H1 (cell line): ENCODE results near the gene AGAP3. TPM values are rescaled to one million over a fixed set of nuclear protein-coding genes. Genes with fewer than 3 reads are reported as not detected.

Experiments used
- CTCF ChIA-PET: fragments of 300-600 bp; sonication (Branson Sonifier 250); formaldehyde crosslinking; loops from one replicate; lab custom pipeline; 2021; ENCODE audit not compliant: partially characterized antibody; lab: Charles Lee
- POLR2A ChIA-PET: fragments of 300-600 bp; sonication (Branson Sonifier 250); formaldehyde crosslinking; loops from one replicate; lab custom pipeline; 2021; ENCODE audit warnings: inconsistent platforms; ENCODE audit not compliant: partially characterized antibody; lab: Charles Lee
- DNase-seq, 2 experiments: peaks; one replicate each; pipeline versions ENCODE4 v3.0.0 to v3.0.0-alpha.2; 2010 to 2022; ENCODE audit warnings: low spot score in 2 of 2, low read depth in 1 of 2, mixed read lengths in 1 of 2
- FAIRE-seq: peaks from 2 replicates; lab custom pipeline; 2011; peaks lifted over from hg19 to GRCh38; lab: Jason Lieb, UNC
- H2AFZ ChIP-seq: 2 replicates; pipeline ENCODE4 v1.8.1; 2012; ENCODE audit warnings: low read length, inconsistent platforms
- H2AK5ac ChIP-seq: 2 replicates; pipeline ENCODE4 v1.6.1; 2013; ENCODE audit warnings: low read depth, low read length
- H2BK120ac ChIP-seq: replicated peaks from 2 replicates; pipeline ENCODE3; 2013; ENCODE audit warnings: low read depth, low read length, inconsistent platforms
- H2BK12ac ChIP-seq: 2 replicates; pipeline ENCODE4 v1.6.1; 2013; ENCODE audit warnings: low read depth, low read length
- H2BK15ac ChIP-seq: 2 replicates; pipeline ENCODE4 v1.6.1; 2013; ENCODE audit warnings: low read length
- H2BK20ac ChIP-seq: 2 replicates; pipeline ENCODE4 v1.6.1; 2013; ENCODE audit warnings: low read length
- H2BK5ac ChIP-seq: 2 replicates; pipeline ENCODE4 v1.6.1; 2013; ENCODE audit warnings: low read depth, low read length
- H3K14ac ChIP-seq: 2 replicates; pipeline ENCODE4 v1.6.1; 2013; ENCODE audit warnings: inconsistent platforms; ENCODE audit not compliant: insufficient read length
- H3K18ac ChIP-seq: 2 replicates; pipeline ENCODE4 v1.6.1; 2013; ENCODE audit warnings: low read length; ENCODE audit errors: extremely low read depth
- H3K23ac ChIP-seq: 2 replicates; pipeline ENCODE4 v1.6.1; 2013; ENCODE audit warnings: inconsistent platforms; ENCODE audit not compliant: insufficient read length
- H3K23me2 ChIP-seq: 2 replicates; pipeline ENCODE4 v1.6.1; 2013; ENCODE audit warnings: low read depth, low read length
- H3K27ac ChIP-seq: 2 replicates; pipeline ENCODE4 v1.6.1; 2011; ENCODE audit warnings: low read depth, low read length, inconsistent platforms
- H3K27me3 ChIP-seq, 4 experiments: replicated peaks in 1 of 4; 1 replicate in 1 of 4; 2 replicates in 3 of 4; pipeline versions ENCODE4 v1.6.1 to v1.8.1; 2011 to 2013; ENCODE audit warnings: low read length in 3 of 4, mild to moderate bottlenecking in 3 of 4, inconsistent platforms in 2 of 4, mixed read lengths in 2 of 4, moderate library complexity in 1 of 4; ENCODE audit not compliant: control insufficient read depth in 3 of 4, insufficient read depth in 3 of 4; ENCODE audit errors: extremely low read depth in 1 of 4
- H3K36me3 ChIP-seq, 4 experiments: 2 replicates each; pipeline versions ENCODE4 v1.6.1 to v1.8.1; 2011 to 2013; ENCODE audit warnings: mild to moderate bottlenecking in 4 of 4, low read length in 3 of 4, moderate library complexity in 2 of 4, control low read depth in 1 of 4, inconsistent platforms in 1 of 4; ENCODE audit not compliant: insufficient read depth in 4 of 4, control insufficient read depth in 2 of 4
- H3K4ac ChIP-seq: replicated peaks from 2 replicates; pipeline ENCODE3; 2013; ENCODE audit warnings: low read length, low read depth, mixed read lengths, inconsistent platforms; ENCODE audit not compliant: insufficient read length
- H3K4me1 ChIP-seq, 4 experiments: replicated peaks in 1 of 4; 1 replicate in 1 of 4; 2 replicates in 3 of 4; pipeline versions ENCODE4 v1.6.1 to v1.8.1; 2011 to 2013; ENCODE audit warnings: low read length in 3 of 4, inconsistent platforms in 2 of 4, mixed read lengths in 1 of 4; ENCODE audit not compliant: insufficient read depth in 4 of 4, control insufficient read depth in 3 of 4
- H3K4me2 ChIP-seq, 2 experiments: 2 replicates each; pipeline versions ENCODE4 v1.6.1 to v1.8.1; 2011 to 2013; ENCODE audit warnings: low read depth in 2 of 2, low read length in 2 of 2, control low read depth in 1 of 2, inconsistent platforms in 1 of 2, mild to moderate bottlenecking in 1 of 2; ENCODE audit not compliant: insufficient read depth in 1 of 2
- H3K4me3 ChIP-seq, 4 experiments: fragments of 200-600, 300-600 bp in 1 of 4; sonication (generic), shearing (Covaris generic), sonication (Bioruptor Twin) in 1 of 4; 2 replicates each; pipeline versions ENCODE4 v1.5.1 to v1.8.1; 2011 to 2016; ENCODE audit warnings: low read length in 4 of 4, low read depth in 3 of 4, control low read depth in 2 of 4, inconsistent platforms in 2 of 4, mild to moderate bottlenecking in 2 of 4, mixed read lengths in 1 of 4, moderate library complexity in 1 of 4; ENCODE audit not compliant: insufficient read depth in 2 of 4; ENCODE audit errors: extremely low read depth in 1 of 4
- H3K56ac ChIP-seq: replicated peaks from 2 replicates; pipeline ENCODE3; 2013; ENCODE audit warnings: low read depth, mild to moderate bottlenecking, mixed read lengths, low read length, inconsistent platforms; ENCODE audit not compliant: insufficient read length
- H3K79me1 ChIP-seq: 2 replicates; pipeline ENCODE4 v1.6.1; 2013; ENCODE audit warnings: low read depth, low read length, control low read depth
- H3K79me2 ChIP-seq, 2 experiments: 2 replicates each; pipeline versions ENCODE4 v1.6.1 to v1.8.1; 2012 to 2013; ENCODE audit warnings: low read length in 2 of 2, mild to moderate bottlenecking in 2 of 2, inconsistent platforms in 1 of 2; ENCODE audit not compliant: insufficient read depth in 2 of 2, control insufficient read depth in 1 of 2
- H3K9ac ChIP-seq, 4 experiments: replicated peaks in 1 of 4; 1 replicate in 1 of 4; 2 replicates in 3 of 4; pipeline versions ENCODE4 v1.6.1 to v1.8.1; 2011 to 2013; ENCODE audit warnings: low read depth in 3 of 4, low read length in 3 of 4, control low read depth in 2 of 4, mild to moderate bottlenecking in 2 of 4, moderate library complexity in 2 of 4, inconsistent platforms in 1 of 4; ENCODE audit errors: extremely low read depth in 1 of 4
- H3K9me3 ChIP-seq, 2 experiments: 2 replicates each; pipeline versions ENCODE4 v1.6.1 to v1.8.1; 2012 to 2013; ENCODE audit warnings: mild to moderate bottlenecking in 2 of 2, moderate library complexity in 2 of 2, control low read depth in 1 of 2, inconsistent platforms in 1 of 2, low read depth in 1 of 2, low read length in 1 of 2, mixed read lengths in 1 of 2; ENCODE audit not compliant: insufficient read depth in 2 of 2
- H4K20me1 ChIP-seq, 2 experiments: replicated peaks in 1 of 2; 2 replicates each; pipeline versions ENCODE3 to v1.8.1; 2011 to 2013; ENCODE audit warnings: inconsistent platforms in 2 of 2, low read length in 2 of 2, mild to moderate bottlenecking in 1 of 2; ENCODE audit not compliant: insufficient read depth in 2 of 2, control insufficient read depth in 1 of 2
- H4K5ac ChIP-seq: 2 replicates; pipeline ENCODE4 v1.6.1; 2013; ENCODE audit warnings: low read length, low read depth, mixed read lengths, inconsistent platforms; ENCODE audit not compliant: insufficient read length
- H4K8ac ChIP-seq: 2 replicates; pipeline ENCODE4 v1.8.0; 2013; ENCODE audit warnings: mild to moderate bottlenecking, moderate library complexity, low read length, inconsistent platforms; ENCODE audit not compliant: insufficient read depth; ENCODE audit errors: extremely low read depth
- H4K91ac ChIP-seq: replicated peaks from 2 replicates; pipeline ENCODE3; 2013; ENCODE audit warnings: low read length, mixed read lengths, inconsistent platforms; ENCODE audit not compliant: insufficient read length
- ASH2L ChIP-seq: fragments of 200-600, 300-600 bp; sonication (generic); IDR thresholded peaks from one replicate; pipeline ENCODE4 v1.7.1; 2017; ENCODE audit warnings: low read length
- BCL11A ChIP-seq, 2 experiments: IDR thresholded peaks; one replicate each; pipeline ENCODE4 v1.6.1; 2011; ENCODE audit warnings: low read depth in 2 of 2, low read length in 2 of 2, mild to moderate bottlenecking in 2 of 2
- CEBPB ChIP-seq: IDR thresholded peaks from 2 replicates; pipeline ENCODE4 v1.6.1; 2012; ENCODE audit warnings: low read depth, low read length
- CTCF ChIP-seq, 3 experiments: IDR thresholded peaks; 1 replicate in 2 of 3; 2 replicates in 1 of 3; pipeline versions ENCODE4 v1.5.1 to v1.6.1; 2011; ENCODE audit warnings: low read length in 3 of 3, mild to moderate bottlenecking in 3 of 3, inconsistent platforms in 2 of 3, low read depth in 1 of 3, moderate library complexity in 1 of 3; ENCODE audit not compliant: insufficient read depth in 1 of 3; ENCODE audit errors: control extremely low read depth in 1 of 3
- HDAC6 ChIP-seq: IDR thresholded peaks from one replicate; pipeline ENCODE4 v1.7.1; 2012; ENCODE audit warnings: low read depth, mild to moderate bottlenecking, inconsistent platforms, low read length, moderate library complexity
- POLR2AphosphoS5 ChIP-seq: IDR thresholded peaks from 2 replicates; pipeline ENCODE4 v1.6.1; 2011; ENCODE audit warnings: low read depth, low read length
- SAP30 ChIP-seq: fragments of 300-600 bp; sonication (generic); IDR thresholded peaks from 2 replicates; pipeline ENCODE4 v1.7.1; 2012; ENCODE audit warnings: low read length, moderate library complexity, mild to moderate bottlenecking, inconsistent platforms; ENCODE audit not compliant: insufficient read depth, insufficient replicate concordance
- SP1 ChIP-seq: IDR thresholded peaks from 2 replicates; pipeline ENCODE4 v1.6.1; 2011; ENCODE audit warnings: low read depth, low read length
- SP2 ChIP-seq: IDR thresholded peaks from 2 replicates; pipeline ENCODE4 v1.6.1; 2012; ENCODE audit warnings: mild to moderate bottlenecking, low read length, inconsistent platforms
- YY1 ChIP-seq: IDR thresholded peaks from 2 replicates; pipeline ENCODE4 v1.6.1; 2011; ENCODE audit warnings: low read depth, mild to moderate bottlenecking, low read length
- WGBS, 2 experiments: shearing (Covaris generic) in 1 of 2; methylation state at CpG; one replicate each; pipeline versions ENCODE4 v1.1.6 to v1.1.7; 2013 to 2015; ENCODE audit warnings: low lambda C conversion rate in 2 of 2, mixed read lengths in 2 of 2, inconsistent platforms in 1 of 2, low coverage in 1 of 2, missing lambda C conversion rate in 1 of 2; ENCODE audit not compliant: insufficient replicate concordance in 2 of 2, insufficient coverage in 1 of 2, insufficient read length in 1 of 2; ENCODE audit errors: extremely low coverage in 1 of 2, missing lambda C conversion rate in 1 of 2; 5-methylcytosine and 5-hydroxymethylcytosine counted together
- polyA plus RNA-seq, 7 experiments: library from polyadenylated mRNA; depleted of rRNA in 3 of 7; stranded (reverse) in 5 of 7; unstranded in 2 of 7; fragments of >200 nt in 5 of 7; fragments of 200-250 nt in 2 of 7; gene quantifications; 1 replicate in 5 of 7; 2 replicates in 1 of 7; 4 replicates in 1 of 7; pipeline versions ENCODE4 v1.2.1 to v1.2.3, GENCODE V29; 2011 to 2013; ENCODE audit warnings: missing spikeins in 2 of 7, mixed read lengths in 2 of 7
- total RNA-seq: library from RNA; stranded (reverse); fragmentation: NEBNext Ultra II Directional; extraction: Animal tissue kit (Norgen Biotek cat#: 25700); gene quantifications from 2 replicates; pipeline ENCODE4 v1.2.1, GENCODE V29; 2021

Gene AGAP3
- total and polyA plus RNA-seq, 2 of the 8 experiments (the other 6 are each of a cell fraction or from before 2014, with no cell fraction given) = 66.4 to 120 TPM

GRCh38 chr7:151175047-151175792 is 88.9 kb downstream of the AGAP3 start:
- Histone ChIP-seq H3K79me1 (no peaks in the 10 kb centered on the region), H2BK5ac (no peak overlapping the region), H4K91ac (no peak overlapping the region), H3K56ac (no peak overlapping the region), H3K4ac (no peak overlapping the region), H2AK5ac (no peak overlapping the region), H3K9me3 (peaks cover 1 to 14% of the 10 kb centered on the region in 2 experiments; a peak in 2 of 4 replicates), H2AFZ (no peak overlapping the region), H3K23ac (no peak overlapping the region), H2BK12ac (peak overlapping the region; percentile 76; the same call in 1 of the 2 replicates), H3K4me3 (no peak overlapping the region), H4K8ac (no peak overlapping the region; the same call in 1 of the 2 replicates), H2BK120ac (no peak overlapping the region), H3K18ac (no peak overlapping the region), H4K20me1 (no peaks in the 10 kb centered on the region), H3K14ac (no peak overlapping the region), H3K27ac (no peak overlapping the region), H3K27me3 (peaks cover 10 to 41% (median 31%) of the 10 kb centered on the region in 4 experiments), H3K4me2 (no peak overlapping the region), H3K9ac (no peak overlapping the region), H3K79me2 (no peaks in the 10 kb centered on the region), H2BK20ac (no peak overlapping the region), H3K23me2 (no peaks in the 10 kb centered on the region), H4K5ac (no peak overlapping the region), H3K36me3 (peaks cover 0 to 6% (median 0%) of the 10 kb centered on the region in 4 experiments; a peak in 1 of 8 replicates), H2BK15ac (no peak overlapping the region), H3K4me1 (no peaks in the 10 kb centered on the region; a peak in 1 of 7 replicates)
- CTCF ChIA-PET = interaction anchor here (0.8 to 7.4 kb wide), 22 partner anchors 9 to 157 kb away, joined by 3 to 52 read pairs (median 4); no protein-coding TSS in a partner anchor
- no peak for FAIRE-seq
- POLR2A ChIA-PET = interaction anchor here (0.6 to 1.3 kb wide), 3 partner anchors 8 to 781 kb away, joined by 3 to 4 read pairs (median 3); partner anchors contain the start of gene H2BK1
- no peak for DNase-seq
- 80% methylated on average over 16 of the region's 16 CpGs; no CpG with 5 or more reads in 1 of the 2 experiments for WGBS, 2 experiments
- TF ChIP-seq CTCF (IDR thresholded peaks at IDR 0.05; ENCODE audit: control extremely low read depth in 1 of 3, insufficient read depth in 1 of 3, low read depth in 1 of 3, low read length in 3 of 3) = no peak
- TF ChIP-seq POLR2AphosphoS5 = no peak
- TF ChIP-seq BCL11A (IDR thresholded peaks at IDR 0.05; ENCODE audit: low read depth in 2 of 2, low read length in 2 of 2) = no peak
- TF ChIP-seq ASH2L = no peak
- no peak for TF ChIP-seq SAP30
- no peak for TF ChIP-seq SP2
- TF ChIP-seq CEBPB = no peak
- TF ChIP-seq HDAC6 = no peak
- no peak for TF ChIP-seq YY1
- TF ChIP-seq SP1 = no peak
